ENCODE measurements around the gene RHBDL1.

Gene RHBDL1

GRCh38 chr16:685967-686366 is 10.5 kb downstream of the RHBDL1 start:
- Histone ChIP-seq H3K79me2 (ENCODE audit: control insufficient read depth, low read length) (peaks cover 51% of the 10 kb centered on the region), H3K4me3 (ENCODE audit: low read length) (no peak overlapping the region), H3F3A (ENCODE audit: control insufficient read depth, insufficient read depth) (no peaks in the 10 kb centered on the region)

GRCh38 chr16:686459-687260 is 11.2 kb downstream of the RHBDL1 start:
- TF ChIP-seq CTCF (IDR thresholded peaks at IDR 0.05; ENCODE audit: low read depth, low read length, poor library complexity, severe bottlenecking) (no peak), EZH2phosphoT487 (IDR thresholded peaks at IDR 0.05; ENCODE audit: borderline replicate concordance, low read length) (no peak)

More at GRCh38 chr16:685967-686366, 10.5 kb downstream of the RHBDL1 start:
- H3K9me3 ChIP-seq (ENCODE audit: control insufficient read depth, insufficient read depth, low read length): no peaks in the 10 kb centered on the region
- no peak overlapping the region for H3K4me2 ChIP-seq (ENCODE audit: low read length)
- no peaks in the 10 kb centered on the region for H3K27me3 ChIP-seq (ENCODE audit: control insufficient read depth, low read length)
- peaks cover 16% of the 10 kb centered on the region for H4K20me1 ChIP-seq (ENCODE audit: control insufficient read depth, insufficient read depth, low read depth, low read length)
- H3K36me3 ChIP-seq (ENCODE audit: control insufficient read depth, low read length): peaks cover 55% of the 10 kb centered on the region
- H3K27ac ChIP-seq (ENCODE audit: low read depth, low read length): no peak overlapping the region
- H3K4me1 ChIP-seq (ENCODE audit: control insufficient read depth, low read length): peaks cover 53% of the 10 kb centered on the region
- H3K9me2 ChIP-seq (replicated peaks; ENCODE audit: control insufficient read depth, low read length): no peaks in the 10 kb centered on the region
- no peak for TF ChIP-seq EZH2phosphoT487 (IDR thresholded peaks at IDR 0.05; ENCODE audit: borderline replicate concordance, low read length)
- peak; percentile 48 for TF ChIP-seq CTCF (IDR thresholded peaks at IDR 0.05; ENCODE audit: low read depth, low read length, poor library complexity, severe bottlenecking)

GRCh38 chr16:687499-687898 is 12.0 kb downstream of the RHBDL1 start:
- peaks cover 36% of the 10 kb centered on the region for H3K79me2 ChIP-seq (ENCODE audit: control insufficient read depth, low read length)
- no peak overlapping the region for H3K27ac ChIP-seq (ENCODE audit: low read depth, low read length)
- H3K9me2 ChIP-seq (replicated peaks; ENCODE audit: control insufficient read depth, low read length): no peaks in the 10 kb centered on the region
- peaks cover 40% of the 10 kb centered on the region for H3K36me3 ChIP-seq (ENCODE audit: control insufficient read depth, low read length)
- TF ChIP-seq EZH2phosphoT487 (IDR thresholded peaks at IDR 0.05; ENCODE audit: borderline replicate concordance, low read length) (no peak), CTCF (IDR thresholded peaks at IDR 0.05; ENCODE audit: low read depth, low read length, poor library complexity, severe bottlenecking) (no peak)
- no peaks in the 10 kb centered on the region for H3K9me3 ChIP-seq (ENCODE audit: control insufficient read depth, insufficient read depth, low read length)
- H3F3A ChIP-seq (ENCODE audit: control insufficient read depth, insufficient read depth): peaks cover 4% of the 10 kb centered on the region
- H3K4me2 ChIP-seq (ENCODE audit: low read length): no peak overlapping the region
- peaks cover 38% of the 10 kb centered on the region for H3K4me1 ChIP-seq (ENCODE audit: control insufficient read depth, low read length)
- no peaks in the 10 kb centered on the region for H3K27me3 ChIP-seq (ENCODE audit: control insufficient read depth, low read length)
- H3K4me3 ChIP-seq (ENCODE audit: low read length): no peak overlapping the region
- H4K20me1 ChIP-seq (ENCODE audit: control insufficient read depth, insufficient read depth, low read depth, low read length): peaks cover 7% of the 10 kb centered on the region; the same call in 1 of the 2 replicates

More at GRCh38 chr16:686459-687260, 11.2 kb downstream of the RHBDL1 start:
- Histone ChIP-seq H3K79me2 (ENCODE audit: control insufficient read depth, low read length) (peaks cover 44% of the 10 kb centered on the region), H3K4me1 (ENCODE audit: control insufficient read depth, low read length) (peaks cover 46% of the 10 kb centered on the region), H3K4me3 (ENCODE audit: low read length) (no peak overlapping the region), H3F3A (ENCODE audit: control insufficient read depth, insufficient read depth) (no peaks in the 10 kb centered on the region), H4K20me1 (ENCODE audit: control insufficient read depth, insufficient read depth, low read depth, low read length) (peaks cover 9% of the 10 kb centered on the region), H3K27me3 (ENCODE audit: control insufficient read depth, low read length) (no peaks in the 10 kb centered on the region), H3K27ac (ENCODE audit: low read depth, low read length) (no peak overlapping the region), H3K4me2 (ENCODE audit: low read length) (no peak overlapping the region), H3K9me2 (replicated peaks; ENCODE audit: control insufficient read depth, low read length) (no peaks in the 10 kb centered on the region), H3K36me3 (ENCODE audit: control insufficient read depth, low read length) (peaks cover 48% of the 10 kb centered on the region), H3K9me3 (ENCODE audit: control insufficient read depth, insufficient read depth, low read length) (no peaks in the 10 kb centered on the region)
